NCI-H2227 treated with DMSO at 0.1 percent for 48 hours (cell line): Measurements from ENCODE around the gene ESRP2.

Experiments
- DNase-seq: peaks from one replicate; lab custom pipeline; 2025; lab: John Stamatoyannopoulos, UW

Gene ESRP2

GRCh38 chr16:68237243-68238028, 1.5 kb upstream of the ESRP2 start:
- DNase-seq: peak; percentile 89

GRCh38 chr16:68236826-68237242, 907 bp upstream of the ESRP2 start:
- DNase-seq: peak; percentile 10

DNA sequence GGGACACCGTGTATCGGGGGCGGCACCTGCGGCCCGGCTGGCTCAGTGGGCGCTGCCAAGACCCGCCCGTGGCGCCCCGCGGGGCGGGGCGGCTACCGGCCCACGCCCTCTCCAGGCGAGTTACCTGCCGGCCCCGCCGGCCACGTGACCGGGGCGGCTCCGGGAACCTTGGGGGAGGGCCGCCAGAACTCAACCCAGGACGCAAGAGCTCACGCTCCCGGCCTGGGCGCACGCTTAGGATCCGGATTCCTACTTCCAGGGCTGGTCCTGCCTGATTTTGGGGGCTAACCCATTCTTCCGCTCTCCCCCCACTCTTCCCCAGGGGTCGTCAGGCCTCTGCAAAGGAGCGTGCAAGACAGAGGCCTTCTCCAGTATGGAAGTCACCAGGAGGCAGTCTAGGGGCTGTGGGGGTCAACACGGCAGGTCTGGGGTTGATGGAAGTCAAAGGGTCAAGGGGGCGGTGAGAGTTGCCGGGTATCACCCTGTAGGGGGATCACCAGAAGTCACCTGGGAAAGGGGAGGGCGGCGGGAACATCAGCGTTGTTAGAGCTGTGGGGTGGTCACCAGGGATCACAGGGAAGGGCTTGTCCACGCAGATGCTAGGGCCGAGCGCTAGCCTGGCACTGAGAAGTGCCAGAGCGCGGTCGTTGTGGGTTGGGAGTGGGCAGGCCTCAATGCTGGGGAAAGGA, 354 bp upstream of the ESRP2 start:
- DNase-seq: no peak

- no peak for DNase-seq
Observed at GRCh38 chr16:68235108-68235886, 630 bp downstream of the ESRP2 start.

DNA sequence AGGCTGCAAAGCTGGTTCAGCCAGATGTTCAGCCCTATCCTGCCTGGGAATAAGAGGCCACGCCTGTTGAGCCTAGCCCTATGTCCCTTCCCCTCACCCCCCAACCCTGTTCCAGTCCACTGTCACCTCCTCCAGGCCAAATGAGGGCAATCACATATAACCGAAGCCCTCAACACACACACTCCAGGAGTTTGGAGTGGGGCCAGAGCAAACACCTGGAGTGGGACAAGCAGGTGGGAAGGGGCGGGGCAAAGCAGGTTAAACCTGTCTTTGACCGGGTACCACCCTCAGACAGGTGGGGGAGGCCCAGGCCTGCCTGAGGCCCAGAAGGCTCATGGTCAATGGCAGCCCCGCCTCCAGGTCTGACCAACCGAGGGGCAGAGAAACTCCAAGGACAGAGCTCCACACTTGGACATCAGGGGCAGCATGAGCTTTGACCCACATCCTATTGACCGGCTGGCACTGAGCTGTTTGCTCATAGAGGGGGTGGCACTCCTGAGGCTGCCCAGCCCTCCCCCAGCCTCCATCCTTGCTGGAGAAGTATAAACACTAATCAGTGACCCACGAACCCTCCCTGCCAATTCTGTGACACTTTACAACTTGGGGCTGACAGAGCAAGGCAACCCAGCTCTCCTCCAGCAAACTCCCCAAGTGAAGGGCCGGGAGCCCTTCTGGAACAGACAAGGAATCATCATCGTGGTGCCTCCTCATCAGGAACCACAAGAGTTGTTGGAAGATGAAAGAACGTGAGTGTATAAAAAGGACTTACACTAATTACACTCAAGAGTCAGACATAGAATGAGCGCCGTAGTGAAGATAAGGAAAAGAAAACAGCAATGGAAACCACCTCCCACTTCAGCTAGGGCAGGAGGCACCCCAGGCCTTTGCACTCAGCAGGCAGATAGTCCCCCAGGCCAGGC, 1.5 kb downstream of the ESRP2 start:
- DNase-seq: no peak

DNA sequence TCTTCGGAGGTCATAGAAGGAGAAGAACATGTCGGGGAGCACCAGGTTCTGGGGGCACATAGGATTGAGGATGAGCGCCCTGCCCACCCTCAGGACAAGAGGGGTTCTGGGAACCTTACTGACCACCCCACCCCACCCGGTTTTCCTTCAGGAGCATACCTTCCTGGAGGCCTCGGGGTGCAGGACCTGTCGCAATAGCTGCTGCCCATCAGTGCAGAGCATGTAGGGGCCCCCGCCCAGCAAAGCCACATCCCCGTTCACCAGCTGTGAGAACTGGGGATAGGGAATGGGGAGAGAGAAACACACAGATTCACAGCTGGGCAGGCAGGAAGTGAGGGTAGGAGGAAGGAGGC, 2.1 kb downstream of the ESRP2 start:
- no peak for DNase-seq

DNA sequence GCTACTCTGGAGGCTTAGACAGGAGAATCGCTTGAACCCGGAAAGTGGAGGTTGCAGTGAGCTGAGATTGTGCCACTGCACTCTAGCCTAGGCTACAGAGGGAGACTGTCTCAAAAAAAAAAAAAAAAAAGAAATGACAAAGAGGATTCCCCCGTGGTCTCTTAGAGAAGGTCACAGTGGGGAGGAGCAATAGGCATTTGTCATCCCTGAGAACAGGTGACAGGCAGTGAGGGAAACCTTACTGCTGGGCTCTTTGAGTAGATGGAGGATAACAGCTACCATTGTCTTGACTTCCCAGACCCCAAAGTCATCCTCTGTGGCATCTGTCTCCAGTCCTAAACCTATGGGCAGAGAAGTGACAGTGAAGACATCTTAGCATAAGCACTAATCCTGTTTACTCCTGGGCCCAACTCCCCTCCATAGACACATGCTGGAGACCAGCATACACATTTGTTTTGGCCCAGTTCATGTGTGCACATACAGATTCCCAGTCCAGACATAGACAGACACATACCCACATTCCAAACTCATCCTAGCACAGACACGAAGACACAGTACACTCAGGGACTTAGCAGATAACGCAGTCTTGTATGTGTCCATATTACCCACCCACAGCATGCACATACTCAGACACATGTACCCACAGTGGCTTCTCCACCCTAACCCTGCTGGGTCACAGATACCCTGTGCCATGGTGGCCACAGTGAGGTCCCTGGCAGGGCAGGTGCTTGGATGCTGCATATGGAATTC, 2.7 kb downstream of the ESRP2 start:
- no peak for DNase-seq

GRCh38 chr16:68232335-68232734, 3.6 kb downstream of the ESRP2 start:
- no peak for DNase-seq

GRCh38 chr16:68231384-68232136, 4.4 kb downstream of the ESRP2 start:
- DNase-seq: no peak

GRCh38 chr16:68230956-68231355, 5.0 kb downstream of the ESRP2 start:
- DNase-seq: no peak

DNA sequence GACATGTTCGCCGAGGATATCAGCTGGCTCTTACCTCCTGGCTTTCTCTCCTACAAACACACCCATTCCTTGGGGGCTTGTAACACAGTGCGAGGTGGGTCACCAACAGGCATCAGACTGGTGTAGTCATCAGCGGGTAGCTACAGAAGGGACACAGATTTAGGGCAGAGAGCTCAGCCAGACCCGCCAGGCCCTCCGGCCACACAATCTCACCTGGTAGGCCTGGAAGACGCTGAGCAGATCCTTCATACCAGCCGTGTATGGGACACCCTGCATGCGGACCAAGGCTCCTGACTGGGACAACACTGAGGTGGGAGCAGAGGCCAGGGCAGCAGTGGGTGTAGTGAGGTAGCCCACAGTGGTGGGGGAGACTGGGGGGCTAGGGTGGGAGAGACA, 5.8 kb downstream of the ESRP2 start:
- no peak for DNase-seq

- peak; percentile 12 for DNase-seq
Observed at GRCh38 chr16:68229431-68230175, 6.3 kb downstream of the ESRP2 start.

DNA sequence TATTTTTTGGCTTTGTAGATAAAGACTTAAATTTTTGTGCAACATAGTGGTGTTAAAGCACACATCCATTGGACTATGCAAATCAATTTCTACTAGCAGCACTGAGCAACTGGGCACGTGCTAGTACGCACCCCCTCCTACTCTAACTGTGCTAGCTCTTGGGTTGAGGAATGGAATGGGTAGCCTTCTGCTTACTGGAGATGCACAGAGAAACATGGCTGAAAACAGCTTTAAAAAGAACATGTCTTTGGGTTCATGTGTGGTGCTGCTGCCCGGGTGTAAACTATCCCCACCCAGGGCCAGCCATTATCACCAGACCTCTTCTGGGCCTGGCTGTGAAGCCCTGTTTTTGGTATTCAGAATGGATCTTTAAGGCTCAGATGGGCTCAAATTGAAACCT, 7.3 kb downstream of the ESRP2 start:
- no peak for DNase-seq

GRCh38 chr16:68227850-68228553, 7.9 kb downstream of the ESRP2 start:
- DNase-seq: no peak

- DNase-seq: no peak
Observed at GRCh38 chr16:68227183-68227793, 8.6 kb downstream of the ESRP2 start.

DNA sequence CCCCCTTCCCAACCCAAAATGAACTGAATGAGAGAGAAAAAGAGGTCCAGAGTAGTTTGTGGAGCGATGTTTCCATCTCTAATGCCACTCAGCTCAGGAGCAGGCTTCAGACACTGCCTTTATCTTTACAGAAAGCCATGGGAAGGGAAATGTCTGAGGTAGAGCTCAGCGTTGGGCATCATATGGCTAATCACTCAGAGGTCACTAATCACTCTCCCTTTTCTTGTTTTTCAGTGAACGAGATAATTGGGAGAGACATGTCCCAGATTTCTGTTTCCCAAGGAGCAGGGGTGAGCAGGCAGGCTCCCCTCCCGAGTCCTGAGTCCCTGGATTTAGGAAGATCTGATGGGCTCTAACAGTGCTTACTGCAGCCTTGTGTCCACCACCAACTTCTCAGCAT, 9.8 kb downstream of the ESRP2 start:
- no peak for DNase-seq

DNA sequence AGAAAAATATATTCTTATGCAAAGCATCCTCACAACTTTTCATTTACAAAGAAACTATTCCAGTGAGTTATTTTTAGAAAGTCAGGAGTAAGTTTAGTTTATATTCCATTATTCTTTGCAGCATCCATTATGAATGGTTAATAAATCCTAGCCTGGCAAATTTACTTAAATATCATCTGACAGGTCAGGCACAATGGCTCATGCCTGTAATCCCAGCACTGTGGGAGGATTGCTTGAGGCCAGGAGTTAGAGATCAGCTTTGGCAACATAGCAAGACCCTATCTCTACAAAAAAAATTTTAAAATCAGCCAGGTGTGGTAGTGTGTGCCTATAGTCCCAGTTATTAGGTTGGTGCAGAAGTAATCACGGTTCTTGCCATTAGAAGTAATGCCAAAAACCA, 12.9 kb downstream of the ESRP2 start:
- no peak for DNase-seq

- no peak for DNase-seq
Observed at GRCh38 chr16:68219725-68220351, 16.1 kb downstream of the ESRP2 start.
